ENCODE results near the gene VPS26C. TPM values are rescaled to one million over a fixed set of nuclear protein-coding genes. Genes with fewer than 3 reads are reported as not detected.

Gene VPS26C
- total RNA-seq, 1 experiment from 2014 or later: 46.2 TPM

GRCh38 chr21:37248298-37248697 lies 18.8 kb downstream of the VPS26C start:
- ChIA-PET CTCF (no interaction called here), POLR2A (ENCODE audit: unreplicated experiment) (no interaction called here)
- H3K4me2 ChIP-seq: no peak overlapping the region
- no peak overlapping the region for H3K27ac ChIP-seq
- H3K4me1 ChIP-seq (replicated peaks; ENCODE audit: insufficient read depth): no peaks in the 10 kb centered on the region
- no peak overlapping the region for H3K4me3 ChIP-seq
- no peaks in the 10 kb centered on the region for H4K20me1 ChIP-seq (ENCODE audit: insufficient read depth)
- no peaks in the 10 kb centered on the region for H3K36me3 ChIP-seq (ENCODE audit: low read depth)
- TF ChIP-seq CTCF (conservative IDR thresholded peaks at IDR 0.05) (no peak), EZH2 (IDR thresholded peaks at IDR 0.05; ENCODE audit: low read depth) (no peak)
- H3K79me2 ChIP-seq (ENCODE audit: low read depth): peaks cover 61% of the 10 kb centered on the region
- no peaks in the 10 kb centered on the region for H3F3A ChIP-seq (ENCODE audit: insufficient read depth, low read depth)
- H3K9me2 ChIP-seq (ENCODE audit: insufficient read depth): no peaks in the 10 kb centered on the region
- intact Hi-C loops (cut with micrococcal nuclease; ENCODE audit: unreplicated experiment): loop anchor here (10.0 kb wide), 1 partner anchor 237 kb away; no protein-coding TSS in a partner anchor
- H3K9me3 ChIP-seq (ENCODE audit: insufficient read depth, low read depth): no peaks in the 10 kb centered on the region
- no TSS peak for BruUV-seq (replicated peaks)
- H2AFZ ChIP-seq: no peak overlapping the region
- no peak for DNase-seq
- no peaks in the 10 kb centered on the region for H3K27me3 ChIP-seq (ENCODE audit: insufficient read depth, low read depth)

GRCh38 chr21:37245151-37245550 lies 22.0 kb downstream of the VPS26C start:
- TF ChIP-seq CTCF (conservative IDR thresholded peaks at IDR 0.05) (no peak), EZH2 (IDR thresholded peaks at IDR 0.05; ENCODE audit: low read depth) (no peak)
- Histone ChIP-seq H3K27me3 (ENCODE audit: insufficient read depth, low read depth) (no peaks in the 10 kb centered on the region), H3K4me2 (no peak overlapping the region), H3K4me3 (no peak overlapping the region), H3K36me3 (ENCODE audit: low read depth) (no peaks in the 10 kb centered on the region), H3K27ac (no peak overlapping the region), H3K9me3 (ENCODE audit: insufficient read depth, low read depth) (no peaks in the 10 kb centered on the region), H4K20me1 (ENCODE audit: insufficient read depth) (no peaks in the 10 kb centered on the region), H3K79me2 (ENCODE audit: low read depth) (peaks cover 34% of the 10 kb centered on the region), H3K9me2 (ENCODE audit: insufficient read depth) (no peaks in the 10 kb centered on the region), H3F3A (ENCODE audit: insufficient read depth, low read depth) (no peaks in the 10 kb centered on the region), H3K4me1 (replicated peaks; ENCODE audit: insufficient read depth) (no peaks in the 10 kb centered on the region), H2AFZ (no peak overlapping the region)
- BruUV-seq (replicated peaks): no TSS peak
- ChIA-PET POLR2A (ENCODE audit: unreplicated experiment) (no interaction called here), CTCF (no interaction called here)
- intact Hi-C loops (cut with micrococcal nuclease; ENCODE audit: unreplicated experiment): loop anchor here (10.0 kb wide), 1 partner anchor 240 kb away; no protein-coding TSS in a partner anchor
- DNase-seq: no peak

- Histone ChIP-seq H3K9me3 (ENCODE audit: insufficient read depth, low read depth) (no peaks in the 10 kb centered on the region), H3K9me2 (ENCODE audit: insufficient read depth) (no peaks in the 10 kb centered on the region), H3K79me2 (ENCODE audit: low read depth) (peaks cover 28% of the 10 kb centered on the region), H3K4me1 (replicated peaks; ENCODE audit: insufficient read depth) (no peaks in the 10 kb centered on the region), H3K36me3 (ENCODE audit: low read depth) (no peaks in the 10 kb centered on the region), H4K20me1 (ENCODE audit: insufficient read depth) (no peaks in the 10 kb centered on the region), H3F3A (ENCODE audit: insufficient read depth, low read depth) (no peaks in the 10 kb centered on the region), H3K27me3 (ENCODE audit: insufficient read depth, low read depth) (no peaks in the 10 kb centered on the region), H3K4me2 (no peak overlapping the region), H3K27ac (no peak overlapping the region), H2AFZ (no peak overlapping the region), H3K4me3 (no peak overlapping the region)
- POLR2A ChIA-PET (ENCODE audit: unreplicated experiment): no interaction called here
- CTCF ChIA-PET: no interaction called here
- DNase-seq: no peak
- intact Hi-C loops (cut with micrococcal nuclease; ENCODE audit: unreplicated experiment): loop anchor here (10.0 kb wide), 1 partner anchor 240 kb away; no protein-coding TSS in a partner anchor
- TF ChIP-seq EZH2 (IDR thresholded peaks at IDR 0.05; ENCODE audit: low read depth) (no peak), CTCF (conservative IDR thresholded peaks at IDR 0.05) (no peak)
- no TSS peak for BruUV-seq (replicated peaks)
Measured at GRCh38 chr21:37244501-37245095, 22.5 kb downstream of the VPS26C start.
